Ureter (tissue), 1 donor: ENCODE results near the gene VSIG10L2. TPM values are rescaled to one million over a fixed set of nuclear protein-coding genes. Genes with fewer than 3 reads are reported as not detected.
"Not testable (repeated sequence)": the region's sequence is repeated elsewhere in the genome, so short reads cannot be mapped to it uniquely, and the experiment has no call there.

Experiments
- DNase-seq: peaks from one replicate; pipeline ENCODE4 v3.0.0-alpha.2; 2020; ENCODE audit warnings: low spot score
- total RNA-seq: library from RNA; stranded (reverse); gene quantifications from one replicate; pipeline ENCODE4 v1.2.4, GENCODE V29; 2023
- donor health status: DM: yes; HTN: yes; CAD: no.

VSIG10L2 gene
- total RNA-seq, 1 donor from 2014 or later, result 0.75 TPM

GRCh38 chr11:125960771-125961170, 14.9 kb downstream of the VSIG10L2 start:
- no peak for DNase-seq

DNA sequence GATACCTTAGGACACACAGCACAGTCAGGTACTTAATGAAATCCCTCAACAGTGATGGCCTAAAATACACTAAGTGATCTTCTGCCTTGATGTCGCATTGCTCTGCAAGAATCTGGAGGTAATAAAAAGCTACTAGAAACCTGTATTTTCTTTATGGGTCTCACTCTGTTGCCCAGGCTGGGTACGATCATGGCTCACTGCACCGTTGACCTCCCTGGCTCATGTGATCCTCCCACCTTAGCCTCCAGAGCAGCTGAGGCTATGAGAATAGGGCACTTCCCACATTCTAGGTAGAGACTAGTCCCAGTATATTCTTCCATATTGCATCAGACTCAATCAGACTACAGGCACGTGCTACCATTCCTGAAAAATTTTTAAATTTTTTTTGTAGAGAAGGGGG, 21.7 kb downstream of the VSIG10L2 start:
- DNase-seq, result no peak

- DNase-seq, result no peak
Measured at GRCh38 chr11:125968354-125968753, 22.5 kb downstream of the VSIG10L2 start.

DNA sequence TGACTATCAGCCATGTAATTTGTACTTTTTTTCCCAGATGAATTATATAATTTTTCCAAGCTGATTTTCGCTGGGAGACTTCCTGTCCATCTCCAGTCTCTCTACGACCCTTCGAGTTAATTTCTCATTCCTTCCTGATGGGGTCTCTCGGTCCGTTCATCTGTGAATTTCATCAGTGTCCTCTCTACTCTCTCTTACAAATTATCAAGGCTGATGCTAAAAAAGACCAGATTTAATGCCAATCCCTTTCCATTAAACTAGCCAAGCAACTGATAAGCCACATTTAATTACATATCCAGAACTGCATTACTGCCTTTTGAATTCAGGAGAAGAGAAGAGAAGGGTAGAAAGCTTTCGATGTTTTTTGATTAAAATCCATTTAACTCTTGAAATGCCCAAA, 25.8 kb downstream of the VSIG10L2 start:
- DNase-seq, result no peak

- DNase-seq, result no peak
Measured at GRCh38 chr11:125974284-125974683, 28.4 kb downstream of the VSIG10L2 start.

GRCh38 chr11:125975634-125976033, 29.8 kb downstream of the VSIG10L2 start:
- DNase-seq, result no peak

- DNase-seq, result no peak
Measured at GRCh38 chr11:125976156-125976555, 30.3 kb downstream of the VSIG10L2 start.

DNA sequence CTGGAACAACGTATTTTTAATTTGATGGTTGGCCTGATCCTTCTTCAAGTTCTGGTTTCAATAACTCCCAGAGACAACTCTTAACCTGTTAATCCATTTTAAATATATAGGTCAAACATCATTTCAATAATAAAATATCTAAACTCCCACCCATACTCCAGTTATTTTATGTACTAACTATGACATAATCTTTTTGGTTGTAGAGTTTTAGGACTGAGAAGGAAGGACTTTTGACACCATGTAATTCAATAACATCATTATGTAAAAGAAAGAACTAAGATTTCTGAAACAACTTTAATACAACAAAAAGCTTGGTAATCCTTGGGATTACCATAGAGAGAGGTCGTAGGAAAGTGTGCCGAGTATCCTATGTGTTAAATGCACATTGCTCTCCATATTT, 31.5 kb downstream of the VSIG10L2 start:
- DNase-seq, result no peak

DNA sequence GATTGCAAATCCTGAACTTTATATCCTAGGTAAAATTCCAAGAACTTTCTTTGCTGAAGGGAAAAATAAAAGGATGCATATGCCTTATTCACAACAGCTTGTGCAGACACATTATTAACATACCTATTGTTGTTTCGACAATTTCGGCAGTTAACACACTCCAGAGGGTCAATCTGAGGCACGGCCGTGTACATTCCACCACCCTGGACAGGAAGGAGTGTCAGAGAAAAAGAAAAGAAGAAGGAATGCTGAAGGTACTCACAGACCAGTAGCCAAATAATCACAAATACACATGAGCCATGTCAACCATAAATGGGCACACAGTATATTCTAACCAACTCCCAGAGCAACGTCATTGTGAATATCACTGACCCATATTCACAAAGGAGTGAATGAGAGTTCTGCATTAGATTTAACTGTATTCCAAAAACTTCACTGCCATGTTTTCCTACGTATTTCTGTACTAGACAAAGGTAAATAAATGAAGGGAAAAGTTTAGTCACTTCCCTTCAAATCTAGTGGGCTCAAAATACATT, 32.4 kb downstream of the VSIG10L2 start:
- DNase-seq, result no peak

DNA sequence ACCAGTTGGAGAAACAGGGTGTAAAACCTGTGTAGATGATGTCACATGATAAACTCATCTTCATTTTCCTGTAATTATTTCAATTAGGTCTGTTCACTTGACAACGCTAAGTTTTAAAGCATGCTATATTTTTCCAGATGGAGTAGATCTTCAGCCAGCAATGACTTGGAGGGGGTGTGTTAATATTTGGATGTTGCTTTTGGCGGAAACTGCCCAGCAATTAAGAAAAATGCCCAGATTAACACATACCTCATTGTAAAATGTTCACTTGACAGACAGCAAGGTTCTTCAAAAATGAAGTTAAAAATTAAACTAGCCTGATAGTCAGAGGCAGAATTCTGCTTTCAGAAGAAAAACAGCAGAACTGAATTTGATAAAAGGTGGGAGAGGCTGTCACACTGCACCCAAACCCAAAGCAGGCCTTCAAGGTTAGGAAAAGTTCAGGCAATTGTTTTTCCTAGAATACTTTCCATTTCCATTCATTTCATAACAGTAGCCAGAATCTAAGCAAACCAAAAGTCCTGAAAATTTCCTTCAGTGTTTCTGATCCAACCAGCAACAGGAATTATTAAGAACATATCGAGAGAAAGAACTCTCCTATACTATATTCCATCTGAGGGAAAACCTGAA, 33.0 kb downstream of the VSIG10L2 start:
- DNase-seq, result no peak

- DNase-seq, result no peak
Measured at GRCh38 chr11:125979511-125979910, 33.7 kb downstream of the VSIG10L2 start.

DNA sequence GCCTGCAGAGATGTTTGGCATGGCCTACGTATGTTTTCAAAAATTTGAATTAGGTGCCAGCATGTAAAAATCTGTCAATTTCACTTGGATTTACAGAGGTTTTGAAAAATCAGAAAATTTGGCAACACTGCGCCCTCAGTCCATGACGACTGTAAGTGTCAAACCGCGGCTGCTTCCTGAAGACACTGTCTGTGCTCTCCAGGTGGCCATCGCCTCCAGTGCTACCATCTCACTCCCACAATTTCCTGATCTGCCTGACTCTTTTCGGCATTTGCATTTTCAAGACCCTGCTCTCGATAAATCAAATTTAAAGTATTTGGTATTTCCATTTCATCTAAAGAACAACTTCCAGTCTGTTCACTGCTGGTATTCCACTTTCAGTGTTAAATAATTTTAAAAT, 34.6 kb downstream of the VSIG10L2 start:
- no peak for DNase-seq

DNA sequence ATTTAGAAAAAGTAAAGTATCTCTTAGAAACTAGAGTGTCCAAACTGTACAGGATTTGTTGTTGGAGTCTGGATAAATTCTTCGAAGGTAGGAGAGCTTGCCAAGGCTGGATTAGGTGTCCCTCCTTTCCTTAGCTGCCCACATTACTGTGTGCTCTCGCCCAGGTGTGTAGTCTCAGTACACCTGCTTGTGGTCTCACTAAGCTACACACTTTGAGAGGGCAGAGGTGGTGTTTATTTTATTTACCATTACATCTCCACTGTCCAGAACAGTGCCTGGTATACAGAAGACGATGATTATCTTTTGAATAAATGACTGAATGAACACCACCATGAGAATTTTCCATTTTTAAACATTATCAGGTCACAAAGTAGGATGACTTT, 36.5 kb downstream of the VSIG10L2 start:
- no peak for DNase-seq

- not testable (repeated sequence) for DNase-seq
Measured at GRCh38 chr11:125985956-125986355, 40.1 kb downstream of the VSIG10L2 start.

- DNase-seq, result no peak
Measured at GRCh38 chr11:125987066-125987641, 41.3 kb downstream of the VSIG10L2 start.

DNA sequence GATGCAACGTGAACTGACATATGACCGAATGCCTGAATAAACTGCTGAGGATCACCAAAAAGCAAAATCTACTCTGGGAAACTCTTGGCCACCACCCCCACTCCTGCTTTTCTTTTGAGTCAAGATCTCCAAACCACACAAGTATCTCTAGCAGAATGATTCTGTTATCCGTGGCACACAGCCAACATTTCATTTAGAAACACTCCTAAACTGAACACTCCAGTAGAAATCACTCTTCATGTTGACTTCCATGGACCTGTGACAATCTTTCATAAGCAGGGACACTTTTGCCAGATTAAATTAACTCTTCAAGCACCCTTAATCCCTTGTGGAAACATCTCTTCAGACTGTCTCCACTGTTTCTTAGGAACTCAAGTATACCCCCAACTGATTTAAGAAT, 44.4 kb downstream of the VSIG10L2 start:
- no peak for DNase-seq

- DNase-seq, result no peak
Measured at GRCh38 chr11:125992893-125993292, 47.0 kb downstream of the VSIG10L2 start.

DNA sequence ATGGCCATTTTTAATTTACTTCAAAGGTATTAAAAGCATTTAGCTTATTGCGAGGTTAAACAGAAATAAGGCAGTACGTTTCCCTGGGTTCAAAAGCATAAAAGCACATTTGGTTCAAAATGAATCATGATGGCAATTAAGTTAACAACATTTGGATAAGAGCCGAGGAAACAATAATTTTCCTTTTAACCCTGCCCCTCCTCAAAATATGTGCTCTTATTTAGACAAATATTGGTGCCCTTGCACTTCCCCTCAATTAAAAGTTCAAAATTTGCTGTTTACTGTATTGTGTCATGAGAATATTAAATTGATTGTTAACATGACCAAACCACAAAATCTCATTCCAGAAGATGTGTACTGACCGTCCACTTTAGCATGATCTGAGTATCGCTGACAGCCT, 48.7 kb downstream of the VSIG10L2 start:
- DNase-seq, result no peak

DNA sequence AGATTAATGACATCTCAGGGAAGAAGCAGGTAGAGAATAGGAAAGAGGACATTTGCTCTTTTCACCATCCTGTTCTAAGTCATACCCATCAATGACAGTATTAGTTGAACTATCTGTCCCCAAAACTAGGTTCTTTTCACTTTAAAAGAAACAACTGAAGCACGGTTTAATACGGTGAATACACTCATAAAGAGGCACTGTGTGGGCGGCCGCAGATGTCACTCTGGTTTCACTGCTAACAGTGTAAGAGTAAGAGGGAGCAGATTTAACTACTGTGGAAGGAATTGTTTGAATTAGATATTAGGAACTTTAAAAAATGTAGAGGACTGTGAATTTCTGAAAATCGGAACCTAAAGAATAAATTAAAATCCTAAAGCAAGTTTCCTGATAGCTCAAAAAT, 49.5 kb downstream of the VSIG10L2 start:
- no peak for DNase-seq

DNA sequence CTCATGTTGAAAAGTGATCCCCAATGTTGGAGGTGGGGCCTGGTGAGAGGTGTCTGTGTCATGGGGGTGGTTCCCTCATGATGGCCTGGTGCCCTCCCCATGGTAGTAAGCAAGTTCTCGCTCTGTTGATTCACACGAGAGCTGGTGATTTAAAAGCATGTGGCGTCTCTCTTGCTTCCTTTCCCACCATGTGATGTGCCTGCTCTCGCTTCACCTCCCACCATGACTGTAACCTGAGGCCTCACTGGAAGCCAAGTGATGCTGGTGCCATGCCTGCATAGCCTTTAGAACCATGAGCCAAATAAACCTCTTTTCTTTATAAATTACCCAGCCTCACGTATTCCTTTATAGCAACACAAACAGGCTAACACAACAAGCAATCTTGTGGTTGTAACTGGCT, 52.4 kb downstream of the VSIG10L2 start:
- no peak for DNase-seq

- no peak for DNase-seq
Measured at GRCh38 chr11:125999234-125999880, 53.5 kb downstream of the VSIG10L2 start.

DNA sequence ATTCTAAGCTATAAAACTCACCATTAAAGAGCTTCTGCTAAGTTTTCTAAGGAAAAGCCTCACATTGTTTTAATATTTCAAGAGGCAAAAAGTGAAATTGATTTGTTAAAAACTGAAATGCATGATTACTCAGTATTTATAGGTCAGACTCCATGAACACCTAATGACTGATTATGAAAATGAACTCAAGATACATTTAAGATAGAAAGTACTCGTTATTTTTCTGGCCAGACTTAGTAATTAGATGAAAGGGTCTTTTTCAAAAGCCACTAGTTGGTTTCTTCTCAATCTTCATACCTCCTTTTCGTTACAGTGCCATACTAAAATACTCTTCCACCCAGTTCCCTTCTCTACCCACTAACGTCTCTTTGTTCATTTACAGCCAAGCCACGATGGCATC, 56.3 kb downstream of the VSIG10L2 start:
- no peak for DNase-seq
